HG03108 (cell line): ENCODE measurements around the gene ZNF496.
"Not testable (repeated sequence)": the region's sequence is repeated elsewhere in the genome, so short reads cannot be mapped to it uniquely, and the experiment has no call there.

Experiments used
- ATAC-seq: cut with Tn5 transposase; IDR thresholded peaks from one replicate; pipeline ENCODE4 v1.9.1; 2021; ENCODE audit warnings: moderate library complexity; ENCODE audit not compliant: unreplicated experiment

The ZNF496 gene

GRCh38 chr1:247295274-247295684 lies 36.4 kb downstream of the ZNF496 start:
- ATAC-seq = no peak

GRCh38 chr1:247294282-247294681 lies 37.4 kb downstream of the ZNF496 start:
- ATAC-seq = no peak

DNA sequence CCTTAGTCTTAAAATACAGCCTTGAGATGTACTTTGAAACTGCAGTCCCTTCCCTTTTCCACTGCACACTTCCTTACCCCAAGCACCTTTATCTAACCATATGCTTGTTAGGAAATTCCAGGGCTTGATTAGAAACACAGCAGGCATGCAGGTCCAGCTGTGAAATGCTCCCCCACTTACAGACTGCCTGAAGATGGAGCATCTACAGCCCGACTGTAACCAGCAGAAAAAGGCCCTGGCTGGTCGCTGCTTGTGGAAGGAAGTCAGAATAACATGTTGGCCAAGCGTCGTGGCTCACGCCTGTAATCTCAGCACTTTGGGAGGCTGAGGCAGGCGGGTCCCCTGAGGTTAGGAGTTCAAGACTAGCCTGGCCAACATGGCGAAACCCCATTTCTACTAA lies 38.6 kb downstream of the ZNF496 start:
- ATAC-seq = no peak

DNA sequence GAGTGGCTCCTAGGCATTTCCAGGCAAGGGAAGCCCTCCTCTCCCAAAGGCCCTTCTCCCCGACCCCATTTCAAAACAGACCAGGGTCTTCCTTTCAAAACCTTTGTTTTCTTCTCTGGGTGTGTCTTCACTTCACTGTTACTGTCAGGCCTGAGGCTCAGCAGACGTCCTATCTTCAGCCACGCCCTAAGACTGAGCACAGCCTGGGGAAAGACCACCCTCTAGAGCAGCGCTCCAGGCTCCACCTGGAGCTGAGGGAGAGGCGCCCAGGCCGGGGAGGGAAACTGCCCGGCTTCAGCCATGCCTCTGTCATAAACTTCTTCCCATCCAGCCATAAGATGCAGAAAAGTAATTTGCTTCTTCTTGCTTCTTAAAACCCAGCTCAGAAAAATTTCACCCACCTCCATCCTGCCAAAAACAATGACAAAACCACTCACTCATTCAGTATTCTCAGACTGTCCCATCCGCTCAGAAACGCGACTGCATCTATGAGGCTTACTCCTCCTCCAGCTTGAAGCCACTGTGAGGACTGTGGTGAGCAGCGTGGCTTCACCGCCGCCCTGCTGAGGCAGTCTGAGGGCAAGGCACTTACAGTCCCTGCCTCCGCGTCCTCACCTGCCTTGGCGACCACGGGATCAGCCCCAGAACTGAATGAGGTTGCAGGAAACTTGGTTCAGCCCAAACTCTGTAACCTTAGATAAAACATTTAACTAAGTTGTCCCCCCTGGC lies 39.7 kb downstream of the ZNF496 start:
- no peak for ATAC-seq

DNA sequence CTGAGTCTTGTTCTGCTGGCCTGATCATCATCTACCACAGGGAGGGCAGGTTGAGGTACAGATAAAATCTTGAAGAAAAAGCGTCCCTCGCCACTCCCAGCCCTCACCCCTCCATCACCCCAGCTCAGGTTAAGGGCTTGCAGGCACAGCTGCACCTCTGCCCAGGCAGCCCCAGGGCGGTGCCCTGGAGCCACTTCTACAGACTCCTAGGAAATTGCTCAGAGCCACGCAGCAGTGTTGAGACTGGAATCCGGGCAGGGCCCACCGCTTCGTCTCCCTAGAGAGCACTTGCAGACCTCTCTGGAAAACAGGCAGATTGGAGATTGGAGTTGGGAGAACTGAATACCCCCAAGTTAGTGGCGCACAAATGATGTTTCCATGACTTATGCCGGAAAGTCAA lies 40.5 kb downstream of the ZNF496 start:
- no peak for ATAC-seq

DNA sequence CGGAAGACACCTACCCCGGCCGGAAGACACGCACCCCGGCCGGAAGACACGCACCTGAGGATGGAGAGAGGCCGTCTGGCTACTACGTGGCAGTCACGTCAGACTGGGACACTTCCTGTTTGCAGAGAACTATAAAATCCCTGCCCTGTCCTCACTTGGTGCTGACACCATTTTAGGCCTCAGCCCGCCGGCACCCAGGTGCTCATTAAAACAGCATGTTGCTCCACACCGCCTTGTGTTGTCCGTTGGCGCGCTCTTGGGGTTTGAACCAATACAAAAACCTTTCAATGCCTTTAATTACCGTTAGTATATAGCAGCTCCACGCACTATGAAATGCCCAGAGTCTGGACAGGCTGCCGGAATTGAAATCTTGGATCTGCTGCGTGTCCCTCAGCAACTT lies 41.1 kb downstream of the ZNF496 start:
- ATAC-seq = no peak

GRCh38 chr1:247289274-247289892 lies 42.3 kb downstream of the ZNF496 start:
- ATAC-seq = not testable (repeated sequence)

- ATAC-seq = no peak
These were observed 43.3 kb downstream of the ZNF496 start for GRCh38 chr1:247288341-247288740.

DNA sequence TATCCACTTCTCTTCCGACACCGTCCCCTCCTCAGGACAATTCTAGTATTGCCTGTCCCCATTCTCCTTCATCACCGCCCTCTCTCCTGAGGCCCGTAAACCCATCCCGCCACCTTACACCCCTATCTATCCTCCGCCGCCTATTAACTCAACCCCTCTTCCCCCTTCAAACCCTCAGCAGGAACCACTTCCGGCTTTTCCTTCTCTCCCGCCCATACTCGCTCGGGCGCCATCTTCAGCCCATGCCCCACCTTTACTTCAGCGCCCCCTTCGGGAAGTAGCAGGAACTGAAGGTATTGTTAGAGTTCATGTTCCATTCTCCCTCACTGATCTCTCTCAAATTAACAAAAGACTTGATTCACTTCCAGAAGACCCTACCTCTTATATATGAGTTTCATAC lies 44.2 kb downstream of the ZNF496 start:
- ATAC-seq = no peak

DNA sequence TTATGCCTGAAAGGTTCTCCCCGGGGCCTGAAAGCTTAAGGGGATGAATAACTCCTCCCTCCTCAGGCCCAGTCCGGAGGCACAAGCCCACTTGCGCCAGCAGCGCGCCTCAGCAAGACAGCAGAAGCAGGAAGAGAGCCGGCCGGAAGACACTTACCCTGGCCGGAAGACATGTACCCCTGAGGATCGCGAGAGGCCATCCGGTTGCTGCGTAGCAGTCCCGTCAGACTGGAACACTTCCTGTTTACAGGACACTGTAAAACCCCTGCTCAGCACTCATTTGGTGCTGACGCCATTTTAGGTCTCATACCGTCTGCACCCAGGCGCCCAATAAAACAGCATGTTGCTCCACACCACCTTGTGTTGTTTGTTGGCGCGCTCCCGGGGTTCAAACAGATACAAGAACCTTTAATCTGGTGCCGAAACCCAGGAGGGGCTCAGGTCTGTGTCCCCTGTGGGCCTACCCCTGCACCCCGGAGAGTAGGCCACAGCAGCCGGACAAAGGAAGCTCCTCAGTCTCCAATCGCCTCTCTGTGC lies 45.5 kb downstream of the ZNF496 start:
- ATAC-seq = no peak

- ATAC-seq = no peak
These were observed 50.6 kb downstream of the ZNF496 start for GRCh38 chr1:247281001-247281574.

GRCh38 chr1:247277191-247277590 lies 54.5 kb downstream of the ZNF496 start:
- no peak for ATAC-seq

DNA sequence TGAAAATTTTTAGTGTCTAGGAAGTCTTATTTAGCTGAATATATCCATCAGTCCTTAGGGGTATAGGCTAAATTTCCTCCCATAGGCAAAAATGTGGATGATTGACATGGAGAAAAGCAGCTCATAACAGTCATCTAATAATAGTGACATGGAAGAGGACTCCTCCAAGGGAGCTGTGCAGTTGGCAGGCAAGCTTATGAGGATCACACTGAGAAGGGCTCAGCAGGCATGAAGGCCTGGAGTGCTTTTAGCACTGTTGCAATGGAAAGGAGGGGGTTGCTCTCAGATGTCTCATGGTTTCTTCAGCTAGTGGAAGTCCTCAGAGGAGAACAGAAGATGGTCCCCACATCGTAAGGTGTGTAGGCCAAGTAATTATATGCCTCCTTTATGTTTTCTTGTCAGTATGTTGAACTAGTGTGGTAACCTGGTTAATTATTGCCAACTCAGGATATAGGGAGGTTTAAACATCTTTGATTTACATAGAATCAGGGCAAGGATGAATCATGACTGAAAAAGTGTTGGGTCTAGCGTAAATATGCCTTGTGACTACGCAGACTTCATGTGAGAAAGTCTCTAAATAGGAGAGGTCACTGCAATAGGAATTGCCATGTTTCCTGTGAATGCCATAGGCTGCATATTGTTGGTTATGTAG lies 56.9 kb downstream of the ZNF496 start:
- ATAC-seq = no peak

DNA sequence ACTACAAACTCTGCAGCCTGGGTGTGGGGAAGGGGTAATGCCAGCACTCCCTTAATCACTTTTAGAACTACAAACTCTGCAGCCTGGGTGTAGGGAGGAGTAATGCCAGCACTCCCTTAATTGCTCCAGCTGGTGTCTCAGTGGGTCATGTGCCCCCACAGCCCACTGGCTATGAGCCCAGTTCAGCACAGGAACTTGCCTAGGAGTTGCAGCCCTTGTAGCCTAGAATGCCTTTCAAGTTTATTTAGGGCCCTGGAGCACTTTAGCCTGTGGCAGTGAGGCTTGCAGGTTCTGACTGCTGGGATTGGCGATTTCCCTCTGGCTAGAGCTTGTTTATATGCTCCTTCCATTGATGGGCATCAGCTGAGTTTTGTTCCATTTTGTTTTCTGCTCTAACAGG lies 58.7 kb downstream of the ZNF496 start:
- no peak for ATAC-seq

DNA sequence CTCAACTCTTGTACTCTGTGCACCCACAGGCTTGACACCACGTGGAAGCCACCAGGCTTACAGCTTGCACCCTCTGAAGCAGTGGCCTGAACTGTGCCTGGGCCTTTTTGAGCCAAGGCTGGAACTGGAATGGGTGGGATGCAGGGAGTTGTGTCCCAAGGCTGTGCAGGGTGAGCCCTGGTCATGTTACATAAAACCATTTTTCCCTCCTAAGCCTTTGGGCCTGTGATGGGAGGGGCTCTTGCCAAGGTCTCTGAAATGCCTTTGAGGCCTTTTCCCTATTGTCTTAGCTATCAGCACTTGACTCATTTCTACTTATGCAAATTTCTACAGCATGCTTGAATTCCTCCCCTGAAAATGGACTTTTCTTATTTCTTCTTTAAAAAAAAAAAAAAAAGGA lies 61.7 kb downstream of the ZNF496 start:
- ATAC-seq = no peak

DNA sequence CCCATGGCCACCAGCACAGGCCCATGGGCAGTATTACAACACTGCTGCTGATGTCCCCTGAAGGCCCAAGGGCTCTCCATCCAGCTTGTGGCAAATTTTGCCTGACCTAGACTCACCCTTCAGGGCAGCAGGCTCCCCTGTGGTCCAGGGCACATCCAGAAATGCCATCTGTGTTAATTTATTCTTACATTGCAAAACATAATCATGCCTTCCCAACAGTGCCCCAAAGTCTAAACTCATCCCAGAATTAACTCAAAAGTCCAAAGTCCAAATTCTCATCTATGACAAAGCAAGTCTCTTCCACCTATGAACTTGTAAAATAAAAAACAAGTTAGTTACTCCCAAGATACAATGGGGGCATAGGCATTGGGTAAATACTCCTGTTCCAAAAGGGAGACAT lies 62.5 kb downstream of the ZNF496 start:
- ATAC-seq = no peak

DNA sequence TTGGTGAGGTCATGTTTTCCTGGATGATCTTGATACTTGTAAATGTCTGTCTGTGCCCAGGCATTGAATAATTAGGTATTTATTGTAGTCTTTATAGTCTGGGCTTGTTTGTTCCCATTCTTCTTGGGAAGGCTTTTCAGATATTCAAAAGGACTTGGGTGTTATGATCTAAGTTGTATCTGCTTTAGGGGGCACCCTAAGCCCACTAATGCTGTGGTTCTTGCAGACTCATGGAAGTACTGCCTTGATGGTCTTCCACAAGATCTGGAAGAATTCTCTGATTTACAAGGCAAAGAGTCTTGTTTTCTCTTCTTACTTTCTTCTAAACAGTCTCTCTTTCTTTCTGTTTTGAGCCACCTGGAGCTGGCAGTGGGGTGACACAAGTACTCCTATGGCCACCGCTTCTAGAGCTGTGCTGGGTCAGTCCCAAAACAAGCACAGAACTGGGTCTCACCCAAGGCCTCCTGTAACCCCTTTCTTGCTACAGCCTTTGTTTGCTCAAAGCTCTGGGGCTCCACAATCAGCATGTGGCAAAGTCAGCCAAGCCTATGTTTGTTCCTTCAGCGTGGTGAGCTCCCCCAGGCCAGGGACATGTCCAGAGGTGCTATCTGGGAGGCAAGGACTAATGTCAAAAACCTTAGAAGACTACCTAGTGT lies 63.1 kb downstream of the ZNF496 start:
- no peak for ATAC-seq

DNA sequence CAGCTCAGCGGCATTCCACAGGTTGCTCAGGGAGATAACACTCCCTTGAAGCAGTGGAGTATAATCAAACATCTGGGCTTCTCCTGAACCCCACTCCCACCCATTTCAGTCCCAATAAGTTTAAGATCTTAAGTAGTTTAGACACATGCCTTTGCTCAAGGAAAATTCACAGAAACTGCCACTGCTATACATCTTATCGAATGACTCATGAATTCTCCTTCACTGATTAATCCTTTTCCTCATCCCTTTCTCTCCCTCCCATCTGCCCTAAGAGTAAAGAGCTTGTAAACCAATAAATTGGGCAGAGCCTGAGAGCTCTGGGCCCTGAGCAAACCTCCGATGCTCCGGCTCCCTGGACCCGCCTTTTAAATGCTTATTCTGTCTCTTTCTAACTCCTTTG lies 65.6 kb downstream of the ZNF496 start:
- ATAC-seq = no peak

DNA sequence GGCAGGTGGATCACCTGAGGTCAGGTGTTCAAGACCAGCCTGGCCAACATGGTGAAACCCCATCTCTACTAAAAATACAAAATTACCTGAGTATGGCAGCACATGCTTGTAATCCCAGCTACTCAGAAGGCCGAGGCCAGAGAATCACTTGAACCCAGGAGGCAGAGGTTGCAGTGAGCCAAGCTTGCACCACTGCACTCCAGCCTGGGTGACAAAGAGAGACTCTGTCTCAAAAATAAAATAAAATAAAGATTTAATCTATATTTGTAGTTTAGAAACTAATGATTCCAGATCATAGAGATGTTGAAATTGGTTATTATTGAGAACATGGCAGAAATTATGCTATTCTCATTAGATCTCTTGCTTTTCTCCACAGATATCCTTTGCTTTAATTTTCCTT lies 75.9 kb downstream of the ZNF496 start, which contains the start of gene VN1R5:
Gene VN1R5 (plus strand): TSS at position 301 of the 400 bp plus-strand sequence.
- not testable (repeated sequence) for ATAC-seq

DNA sequence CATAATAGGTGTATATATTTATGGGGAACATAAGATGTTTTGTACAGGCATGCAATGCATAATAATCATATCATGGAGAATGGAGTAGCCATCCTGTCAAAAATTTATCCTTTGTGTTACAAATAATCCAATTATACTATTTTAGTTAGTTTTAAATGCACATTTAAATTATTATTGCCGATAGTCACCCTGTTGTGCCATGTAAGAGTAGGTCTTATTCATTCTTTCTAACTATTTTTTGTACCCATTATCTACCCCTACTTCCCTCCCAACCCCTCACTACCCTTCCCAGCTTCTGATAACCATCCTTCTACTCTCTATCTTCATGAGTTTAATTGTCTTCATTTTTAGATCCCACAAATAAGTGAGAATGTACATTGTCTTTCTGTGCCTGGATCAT lies 84.1 kb downstream of the ZNF496 start:
- ATAC-seq = no peak
